RKO (cell line): ENCODE measurements around the gene STXBP5L.
"Not testable (repeated sequence)": the region's sequence is repeated elsewhere in the genome, so short reads cannot be mapped to it uniquely, and the experiment has no call there.

Experiments used
- DNase-seq: peaks from one replicate; pipeline ENCODE4 v3.0.0-alpha.2; 2016; ENCODE audit warnings: low spot score

STXBP5L gene

GRCh38 chr3:121431726-121432517 is 523.9 kb downstream of the STXBP5L start:
- no peak for DNase-seq

- no peak for DNase-seq
Measured at GRCh38 chr3:121436074-121436473, 528.1 kb downstream of the STXBP5L start.

- DNase-seq: no peak
Measured at GRCh38 chr3:121436641-121437040, 528.6 kb downstream of the STXBP5L start.

- DNase-seq: no peak
Measured at GRCh38 chr3:121443456-121443855, 535.5 kb downstream of the STXBP5L start.

GRCh38 chr3:121451752-121452151 is 543.7 kb downstream of the STXBP5L start:
- not testable (repeated sequence) for DNase-seq

- DNase-seq: no peak
Measured at GRCh38 chr3:121462565-121462964, 554.6 kb downstream of the STXBP5L start.

- DNase-seq: no peak
Measured at GRCh38 chr3:121463745-121464144, 555.7 kb downstream of the STXBP5L start.

GRCh38 chr3:121467085-121467484 is 559.1 kb downstream of the STXBP5L start:
- DNase-seq: no peak

GRCh38 chr3:121473001-121473400 is 565.0 kb downstream of the STXBP5L start:
- DNase-seq: no peak
